ENCODE results near the gene SDK1. TPM values are rescaled to one million over a fixed set of nuclear protein-coding genes. Genes with fewer than 3 reads are reported as not detected.

The SDK1 gene
- total RNA-seq, 3 donors from 2014 or later (not counting 1 experiment from before 2014, with no cell fraction given): 0.05 to 0.11 TPM; not detected in 1

GRCh38 chr7:4241791-4242190 is 940.7 kb downstream of the SDK1 start:
- DNase-seq (no peak), ATAC-seq (no peak)
- intact Hi-C loops (cut with micrococcal nuclease): no loop called here
- H3K36me3 ChIP-seq (ENCODE audit: control insufficient read depth, insufficient read depth, low read length): no peaks in the 10 kb centered on the region
- H3K9me3 ChIP-seq (ENCODE audit: control insufficient read depth, insufficient read depth, low read length): no peaks in the 10 kb centered on the region
- 89% methylated on average over 12 of the region's 12 CpGs for WGBS (ENCODE audit: insufficient coverage)
- no peaks in the 10 kb centered on the region for H3K27me3 ChIP-seq (ENCODE audit: control insufficient read depth, insufficient read depth, low read length)
- H3K4me3 Mint-ChIP-seq: no peak overlapping the region
- H3K27me3 Mint-ChIP-seq (ENCODE audit: low read depth in 2 of 2): no peaks in the 10 kb centered on the region
- H3K27ac Mint-ChIP-seq: no peak overlapping the region
- H3K27ac ChIP-seq (ENCODE audit: low read length): no peak overlapping the region
- no peaks in the 10 kb centered on the region for H3K9me3 Mint-ChIP-seq
- no peak overlapping the region for H3K4me3 ChIP-seq (ENCODE audit: low read length)
- H3K4me1 ChIP-seq (ENCODE audit: control insufficient read depth, insufficient read depth, low read length): no peaks in the 10 kb centered on the region
- no peaks in the 10 kb centered on the region for H3K36me3 Mint-ChIP-seq
- no peak for TF ChIP-seq CTCF (IDR thresholded peaks at IDR 0.05)
- peaks cover 6 to 8% of the 10 kb centered on the region in 2 donors for H3K4me1 Mint-ChIP-seq

GRCh38 chr7:4242706-4243105 is 941.7 kb downstream of the SDK1 start:
- H3K27ac ChIP-seq (ENCODE audit: low read length): no peak overlapping the region
- Mint-ChIP-seq H3K27ac (no peak overlapping the region), H3K4me1 (peaks cover 6 to 8% of the 10 kb centered on the region in 2 donors), H3K27me3 (ENCODE audit: low read depth in 2 of 2) (no peaks in the 10 kb centered on the region), H3K4me3 (no peak overlapping the region), H3K36me3 (no peaks in the 10 kb centered on the region), H3K9me3 (no peaks in the 10 kb centered on the region)
- 80% methylated on average over 11 of the region's 11 CpGs for WGBS (ENCODE audit: insufficient coverage)
- intact Hi-C loops (cut with micrococcal nuclease): no loop called here
- no peaks in the 10 kb centered on the region for H3K27me3 ChIP-seq (ENCODE audit: control insufficient read depth, insufficient read depth, low read length)
- no peaks in the 10 kb centered on the region for H3K4me1 ChIP-seq (ENCODE audit: control insufficient read depth, insufficient read depth, low read length)
- ATAC-seq (no peak), DNase-seq (no peak)
- no peak for TF ChIP-seq CTCF (IDR thresholded peaks at IDR 0.05)
- H3K9me3 ChIP-seq (ENCODE audit: control insufficient read depth, insufficient read depth, low read length): no peaks in the 10 kb centered on the region
- no peaks in the 10 kb centered on the region for H3K36me3 ChIP-seq (ENCODE audit: control insufficient read depth, insufficient read depth, low read length)
- H3K4me3 ChIP-seq (ENCODE audit: low read length): no peak overlapping the region

- no peak for DNase-seq
- peaks cover 0 to 7% of the 10 kb centered on the region in 2 donors for H3K9me3 Mint-ChIP-seq
- Histone ChIP-seq H3K4me3 (ENCODE audit: low read length) (no peak overlapping the region), H3K4me1 (ENCODE audit: control insufficient read depth, insufficient read depth, low read length) (no peaks in the 10 kb centered on the region), H3K9me3 (ENCODE audit: control insufficient read depth, insufficient read depth, low read length) (no peaks in the 10 kb centered on the region), H3K36me3 (ENCODE audit: control insufficient read depth, insufficient read depth, low read length) (no peaks in the 10 kb centered on the region), H3K27me3 (ENCODE audit: control insufficient read depth, insufficient read depth, low read length) (no peaks in the 10 kb centered on the region), H3K27ac (ENCODE audit: low read length) (no peak overlapping the region)
- H3K4me3 Mint-ChIP-seq: no peak overlapping the region
- no peak for TF ChIP-seq CTCF (IDR thresholded peaks at IDR 0.05)
- H3K27ac Mint-ChIP-seq: no peak overlapping the region
- intact Hi-C loops (cut with micrococcal nuclease): no loop called here
- 85% methylated on average over 4 of the region's 4 CpGs for WGBS (ENCODE audit: insufficient coverage)
- no peaks in the 10 kb centered on the region for H3K36me3 Mint-ChIP-seq
- no peaks in the 10 kb centered on the region for H3K27me3 Mint-ChIP-seq (ENCODE audit: low read depth in 2 of 2)
- peaks cover 6 to 8% of the 10 kb centered on the region in 2 donors for H3K4me1 Mint-ChIP-seq
- ATAC-seq: no peak
Observed at GRCh38 chr7:4244041-4244440, 943.0 kb downstream of the SDK1 start.

GRCh38 chr7:4244635-4245034 is 943.6 kb downstream of the SDK1 start:
- H3K27me3 ChIP-seq (ENCODE audit: control insufficient read depth, insufficient read depth, low read length): no peaks in the 10 kb centered on the region
- no peak overlapping the region for H3K4me3 Mint-ChIP-seq
- no peaks in the 10 kb centered on the region for H3K36me3 ChIP-seq (ENCODE audit: control insufficient read depth, insufficient read depth, low read length)
- no peaks in the 10 kb centered on the region for H3K27me3 Mint-ChIP-seq (ENCODE audit: low read depth in 2 of 2)
- no peak overlapping the region for H3K4me3 ChIP-seq (ENCODE audit: low read length)
- H3K27ac Mint-ChIP-seq: no peak overlapping the region
- no peak for DNase-seq
- no peaks in the 10 kb centered on the region for H3K4me1 ChIP-seq (ENCODE audit: control insufficient read depth, insufficient read depth, low read length)
- intact Hi-C loops (cut with micrococcal nuclease): no loop called here
- peaks cover 6 to 8% of the 10 kb centered on the region in 2 donors for H3K4me1 Mint-ChIP-seq
- ATAC-seq: no peak
- H3K27ac ChIP-seq (ENCODE audit: low read length): no peak overlapping the region
- no peak for TF ChIP-seq CTCF (IDR thresholded peaks at IDR 0.05)
- no peaks in the 10 kb centered on the region for H3K9me3 ChIP-seq (ENCODE audit: control insufficient read depth, insufficient read depth, low read length)
- peaks cover 0 to 7% of the 10 kb centered on the region in 2 donors for H3K9me3 Mint-ChIP-seq
- 85% methylated on average over 6 of the region's 6 CpGs for WGBS (ENCODE audit: insufficient coverage)
- no peaks in the 10 kb centered on the region for H3K36me3 Mint-ChIP-seq
